ENCODE measurements around the gene CTAGE1. TPM values are rescaled to one million over a fixed set of nuclear protein-coding genes. Genes with fewer than 3 reads are reported as not detected.
A peak's percentile ranks its signal among the peaks of the same experiment; 100 is the strongest.
"Not testable (repeated sequence)": the region's sequence is repeated elsewhere in the genome, so short reads cannot be mapped to it uniquely, and the experiment has no call there.

The CTAGE1 gene
- total RNA-seq, 8 experiments from 2014 or later: 0.04 to 0.43 (median 0.12) TPM; not detected in 4

DNA sequence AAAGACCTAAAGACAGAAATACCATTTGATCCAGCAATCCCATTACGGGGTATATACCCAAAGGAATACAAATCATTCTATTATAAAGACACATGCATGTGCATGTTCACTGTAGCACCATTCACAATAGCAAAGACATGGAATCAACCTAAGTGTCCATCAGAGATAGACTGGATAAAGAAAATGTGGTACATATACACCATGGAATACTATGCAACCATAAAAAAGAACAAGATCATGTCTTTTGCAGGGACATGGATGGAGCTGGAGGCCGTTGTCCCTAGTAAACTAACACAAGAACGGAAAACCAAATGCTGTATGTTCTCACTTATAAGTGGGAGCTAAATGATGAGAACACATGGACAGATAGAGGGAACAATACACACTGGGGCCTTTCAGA lies 33.1 kb upstream of the CTAGE1 start:
- H3K4me3 ChIP-seq; H3K27ac ChIP-seq; in situ Hi-C loops (cut with MboI; ENCODE audit: low pct_unique_long_range_greater_than_20kb in 2 of 9, low sequenced_read_pairs in 9 of 9, unreplicated experiment in 9 of 9); ATAC-seq (replicated peaks in 6 of 8); H3K4me1 ChIP-seq (replicated peaks in 1 of 2): not testable (repeated sequence)
- 20 to 100% (median 100%) methylated on average over 1 to 3 of the region's 3 CpGs; no CpG with 5 or more reads in 3 of the 10 experiments for WGBS, 10 experiments

DNA sequence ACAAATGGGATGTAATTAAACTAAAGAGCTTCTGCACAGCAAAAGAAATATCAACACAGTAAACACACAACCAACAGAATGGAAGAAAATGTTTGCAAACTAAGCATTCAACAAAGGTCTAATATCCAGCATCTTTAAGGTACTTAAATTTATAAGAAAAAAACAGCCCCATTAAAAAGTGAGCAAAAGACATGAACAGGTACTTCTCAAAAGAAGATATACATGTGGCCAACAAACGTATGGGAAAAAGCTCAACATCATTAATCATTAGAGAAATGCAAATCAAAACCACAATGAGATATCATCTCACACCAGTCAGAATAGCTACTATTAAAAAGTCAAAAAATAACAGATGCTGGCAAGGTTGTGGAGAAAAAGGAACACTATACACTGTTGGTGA lies 32.6 kb upstream of the CTAGE1 start:
- in situ Hi-C loops (cut with MboI; ENCODE audit: low pct_unique_long_range_greater_than_20kb in 2 of 9, low sequenced_read_pairs in 9 of 9, unreplicated experiment in 9 of 9); H3K4me3 ChIP-seq; H3K27ac ChIP-seq; H3K4me1 ChIP-seq (replicated peaks in 1 of 2); ATAC-seq (replicated peaks in 6 of 8): not testable (repeated sequence)
- 0 to 88% (median 42%) methylated on average over 1 of the region's 1 CpG for WGBS, 10 experiments

DNA sequence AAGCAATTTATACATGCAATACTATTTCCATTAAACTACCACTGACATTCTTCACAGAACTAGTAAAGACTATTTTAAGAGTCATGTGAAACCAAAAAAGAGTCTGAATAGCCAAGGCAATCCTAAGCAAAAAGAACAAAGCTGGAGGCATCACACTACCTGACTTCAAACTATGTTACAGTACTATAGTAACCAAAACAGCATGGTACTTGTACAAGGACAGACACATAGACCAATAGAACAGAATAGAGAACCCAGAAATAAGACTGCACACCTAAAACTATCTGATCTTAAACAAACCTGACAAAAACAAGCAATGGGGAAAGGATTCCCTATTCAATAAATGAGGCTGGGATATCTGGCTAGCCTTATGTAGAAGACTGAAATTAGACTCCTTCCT lies 32.0 kb upstream of the CTAGE1 start:
- H3K27ac ChIP-seq; ATAC-seq (replicated peaks in 6 of 8); H3K4me3 ChIP-seq; H3K4me1 ChIP-seq (replicated peaks in 1 of 2): not testable (repeated sequence)
- in situ Hi-C loops (cut with MboI; ENCODE audit: low pct_unique_long_range_greater_than_20kb in 2 of 9, low sequenced_read_pairs in 9 of 9, unreplicated experiment in 9 of 9): loop anchor here in 1 of 9 experiments (25.0 kb wide), 1 partner anchor 88 kb away; no protein-coding TSS in a partner anchor

- Histone ChIP-seq H3K27ac (no peak overlapping the region), H3K4me3 (no peak overlapping the region), H3K4me1 (replicated peaks in 1 of 2) (no peaks in the 10 kb centered on the region)
- no peak for ATAC-seq (replicated peaks in 6 of 8)
- in situ Hi-C loops (cut with MboI; ENCODE audit: low pct_unique_long_range_greater_than_20kb in 2 of 9, low sequenced_read_pairs in 9 of 9, unreplicated experiment in 9 of 9): loop anchor here in 1 of 9 experiments (25.0 kb wide), 1 partner anchor 89 kb away; no protein-coding TSS in a partner anchor
Observed at GRCh38 chr18:22448238-22448637, 30.5 kb upstream of the CTAGE1 start.

GRCh38 chr18:22447792-22448191 lies 30.1 kb upstream of the CTAGE1 start:
- Histone ChIP-seq H3K4me3 (no peak overlapping the region), H3K27ac (no peak overlapping the region), H3K4me1 (replicated peaks in 1 of 2) (no peaks in the 10 kb centered on the region)
- WGBS, 10 experiments: 43 to 100% (median 89%) methylated on average over 1 to 4 of the region's 4 CpGs; no CpG with 5 or more reads in 2 of the 10 experiments
- in situ Hi-C loops (cut with MboI; ENCODE audit: low pct_unique_long_range_greater_than_20kb in 2 of 9, low sequenced_read_pairs in 9 of 9, unreplicated experiment in 9 of 9): loop anchor here in 1 of 9 experiments (25.0 kb wide), 1 partner anchor 90 kb away; no protein-coding TSS in a partner anchor
- no peak for ATAC-seq (replicated peaks in 6 of 8)

- no peak overlapping the region for H3K27ac ChIP-seq
- H3K4me3 ChIP-seq: no peak overlapping the region
- no peaks in the 10 kb centered on the region for H3K4me1 ChIP-seq (replicated peaks in 1 of 2)
- no peak for ATAC-seq (replicated peaks in 6 of 8)
- in situ Hi-C loops (cut with MboI; ENCODE audit: low pct_unique_long_range_greater_than_20kb in 2 of 9, low sequenced_read_pairs in 9 of 9, unreplicated experiment in 9 of 9): loop anchor here in 1 of 9 experiments (25.0 kb wide), 1 partner anchor 90 kb away; no protein-coding TSS in a partner anchor
- WGBS, 10 experiments: 45 to 93% (median 80%) methylated on average over 1 to 4 of the region's 4 CpGs; no CpG with 5 or more reads in 3 of the 10 experiments
Observed at GRCh38 chr18:22446911-22447310, 29.2 kb upstream of the CTAGE1 start.

DNA sequence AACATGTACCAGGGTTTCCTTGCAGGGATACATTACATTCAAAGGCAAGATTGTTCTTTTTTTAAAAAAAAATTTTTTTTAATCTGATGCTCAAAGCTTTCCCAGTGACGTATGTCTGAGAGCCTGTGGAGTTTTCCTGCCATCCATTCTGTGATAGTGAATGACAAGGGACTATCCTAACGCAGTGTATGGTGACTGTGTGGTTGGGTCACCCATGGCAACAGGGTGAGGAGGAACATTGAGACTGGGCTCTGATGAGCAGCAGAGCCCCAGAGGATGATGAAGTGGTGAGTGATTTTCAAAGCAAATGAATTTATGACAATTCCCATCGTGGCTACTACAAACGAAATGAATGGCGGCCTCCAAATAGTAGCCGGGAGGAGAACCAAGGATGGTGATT lies 28.6 kb upstream of the CTAGE1 start:
- in situ Hi-C loops (cut with MboI; ENCODE audit: low pct_unique_long_range_greater_than_20kb in 2 of 9, low sequenced_read_pairs in 9 of 9, unreplicated experiment in 9 of 9): loop anchor here in 1 of 9 experiments (25.0 kb wide), 1 partner anchor 91 kb away; no protein-coding TSS in a partner anchor
- Histone ChIP-seq H3K27ac (no peak overlapping the region), H3K4me3 (no peak overlapping the region), H3K4me1 (replicated peaks in 1 of 2) (no peaks in the 10 kb centered on the region)
- 0 to 100% (median 86%) methylated on average over 1 to 6 of the region's 6 CpGs for WGBS, 10 experiments
- peak in 1 of 8 experiments; percentile 43 for ATAC-seq (replicated peaks in 6 of 8)

- no peaks in the 10 kb centered on the region for H3K4me1 ChIP-seq (replicated peaks in 1 of 2)
- in situ Hi-C loops (cut with MboI; ENCODE audit: low pct_unique_long_range_greater_than_20kb in 2 of 9, low sequenced_read_pairs in 9 of 9, unreplicated experiment in 9 of 9): loop anchor here in 1 of 9 experiments (25.0 kb wide), 1 partner anchor 96 kb away; no protein-coding TSS in a partner anchor
- no peak for ATAC-seq (replicated peaks in 6 of 8)
- H3K27ac ChIP-seq: no peak overlapping the region
- no peak overlapping the region for H3K4me3 ChIP-seq
Observed at GRCh38 chr18:22441638-22442037, 23.9 kb upstream of the CTAGE1 start.

- ATAC-seq (replicated peaks in 6 of 8): no peak
- in situ Hi-C loops (cut with MboI; ENCODE audit: low pct_unique_long_range_greater_than_20kb in 2 of 9, low sequenced_read_pairs in 9 of 9, unreplicated experiment in 9 of 9): loop anchor here in 1 of 9 experiments (25.0 kb wide), 1 partner anchor 98 kb away; no protein-coding TSS in a partner anchor
- no peak overlapping the region for H3K4me3 ChIP-seq
- H3K27ac ChIP-seq: no peak overlapping the region
- H3K4me1 ChIP-seq (replicated peaks in 1 of 2): no peaks in the 10 kb centered on the region
Observed at GRCh38 chr18:22439447-22439846, 21.7 kb upstream of the CTAGE1 start.

GRCh38 chr18:22436136-22436535 lies 18.4 kb upstream of the CTAGE1 start:
- in situ Hi-C loops (cut with MboI; ENCODE audit: low pct_unique_long_range_greater_than_20kb in 2 of 9, low sequenced_read_pairs in 9 of 9, unreplicated experiment in 9 of 9): loop anchor here in 1 of 9 experiments (25.0 kb wide), 1 partner anchor 101 kb away; no protein-coding TSS in a partner anchor
- 0 to 100% (median 88%) methylated on average over 1 to 4 of the region's 4 CpGs for WGBS, 10 experiments
- no peak overlapping the region for H3K4me3 ChIP-seq
- no peak overlapping the region for H3K27ac ChIP-seq
- ATAC-seq (replicated peaks in 6 of 8): peak in 2 of 8 experiments; percentile 23 to 43
- no peaks in the 10 kb centered on the region for H3K4me1 ChIP-seq (replicated peaks in 1 of 2)

- H3K27ac ChIP-seq: no peak overlapping the region
- no peaks in the 10 kb centered on the region for H3K4me1 ChIP-seq (replicated peaks in 1 of 2)
- 25 to 100% (median 56%) methylated on average over 1 to 4 of the region's 5 CpGs; no CpG with 5 or more reads in 2 of the 10 experiments for WGBS, 10 experiments
- in situ Hi-C loops (cut with MboI; ENCODE audit: low pct_unique_long_range_greater_than_20kb in 2 of 9, low sequenced_read_pairs in 9 of 9, unreplicated experiment in 9 of 9): loop anchor here in 1 of 9 experiments (25.0 kb wide), 1 partner anchor 102 kb away; no protein-coding TSS in a partner anchor
- peak in 2 of 8 experiments; percentile 36 to 63 for ATAC-seq (replicated peaks in 6 of 8)
- no peak overlapping the region for H3K4me3 ChIP-seq
Observed at GRCh38 chr18:22434973-22435608, 17.4 kb upstream of the CTAGE1 start.

DNA sequence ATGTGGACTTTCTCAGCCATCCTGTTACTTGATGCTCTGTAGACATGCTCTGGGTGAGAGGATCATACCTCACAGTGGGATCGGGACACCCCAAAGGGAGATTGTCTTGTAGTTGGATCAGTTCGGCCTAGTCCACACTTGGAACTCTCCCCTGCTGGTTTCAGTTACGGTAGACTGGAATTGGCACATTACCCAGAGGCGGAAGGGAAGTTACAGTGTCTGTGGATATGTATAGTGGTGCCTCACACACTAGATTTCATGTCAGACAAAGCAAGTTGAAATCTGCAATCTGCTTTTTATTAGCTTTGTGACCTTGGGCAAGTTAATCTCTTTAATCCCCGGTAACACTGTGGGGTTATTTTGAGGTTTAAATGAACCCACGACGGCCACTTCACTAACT lies 16.2 kb upstream of the CTAGE1 start:
- peak in 2 of 8 experiments; percentile 48 to 64 for ATAC-seq (replicated peaks in 6 of 8)
- 0 to 95% (median 73%) methylated on average over 1 to 7 of the region's 7 CpGs; no CpG with 5 or more reads in 2 of the 10 experiments for WGBS, 10 experiments
- Histone ChIP-seq H3K27ac (no peak overlapping the region), H3K4me1 (replicated peaks in 1 of 2) (no peaks in the 10 kb centered on the region), H3K4me3 (no peak overlapping the region)
- in situ Hi-C loops (cut with MboI; ENCODE audit: low pct_unique_long_range_greater_than_20kb in 2 of 9, low sequenced_read_pairs in 9 of 9, unreplicated experiment in 9 of 9): loop anchor here in 1 of 9 experiments (25.0 kb wide), 1 partner anchor 103 kb away; no protein-coding TSS in a partner anchor

DNA sequence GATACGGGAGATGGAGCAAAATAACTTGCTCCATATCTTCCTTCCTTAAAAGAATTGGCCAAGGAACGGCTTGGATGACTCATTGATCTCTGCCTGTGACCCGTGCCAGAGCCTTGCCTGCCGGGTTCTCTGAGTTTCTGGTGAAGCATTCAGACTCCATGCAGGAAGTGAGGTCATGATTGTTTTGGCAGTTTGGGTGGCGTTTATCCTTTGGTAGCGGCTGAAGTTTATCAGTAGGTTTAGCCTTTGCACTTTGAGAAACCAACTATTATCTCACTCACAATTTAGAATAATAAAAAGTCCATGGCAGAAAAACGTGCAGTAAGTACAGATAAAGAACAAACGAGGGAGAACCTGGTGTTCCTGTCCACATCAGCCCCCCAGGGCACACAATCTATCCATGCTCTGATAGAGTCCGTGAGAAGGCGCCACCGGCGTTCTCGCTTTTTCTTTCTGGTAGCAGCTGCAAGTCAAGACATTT lies 15.0 kb upstream of the CTAGE1 start:
- 18 to 95% (median 86%) methylated on average over 2 to 13 of the region's 13 CpGs for WGBS, 10 experiments

More for the DNA sequence above, 15.0 kb upstream of the CTAGE1 start:
- Histone ChIP-seq H3K27ac (no peak overlapping the region), H3K4me3 (no peak overlapping the region), H3K4me1 (replicated peaks in 1 of 2) (no peaks in the 10 kb centered on the region)
- ATAC-seq (replicated peaks in 6 of 8): peak in 2 of 8 experiments; percentile 72 to 75
- in situ Hi-C loops (cut with MboI; ENCODE audit: low pct_unique_long_range_greater_than_20kb in 2 of 9, low sequenced_read_pairs in 9 of 9, unreplicated experiment in 9 of 9): loop anchor here in 1 of 9 experiments (25.0 kb wide), 1 partner anchor 105 kb away; no protein-coding TSS in a partner anchor

All from motor neuron (in vitro differentiated cells).